CD4-positive, alpha-beta T cell treated with Interleukin-6 for 4 hours (primary cell): ENCODE results near the gene HSD17B3.
"Not testable (repeated sequence)": the region's sequence is repeated elsewhere in the genome, so short reads cannot be mapped to it uniquely, and the experiment has no call there.

Experiments
- DNase-seq: peaks from one replicate; pipeline ENCODE4 v3.0.0-alpha.2; 2020; ENCODE audit warnings: mixed read lengths

HSD17B3 gene

GRCh38 chr9:96302021-96302420, at the start of gene HSD17B3:
HSD17B3 (minus strand) TSS chr9:96302176; CDS start chr9:96302104, 72 bp downstream.
- DNase-seq, result no peak

GRCh38 chr9:96350866-96351265, 48.9 kb upstream of the HSD17B3 start:
- no peak for DNase-seq

GRCh38 chr9:96348261-96348660, 46.3 kb upstream of the HSD17B3 start:
- DNase-seq, result no peak

GRCh38 chr9:96345551-96345950, 43.6 kb upstream of the HSD17B3 start:
- no peak for DNase-seq

GRCh38 chr9:96344458-96345180, 42.6 kb upstream of the HSD17B3 start:
- no peak for DNase-seq

- DNase-seq, result no peak
These were observed 41.8 kb upstream of the HSD17B3 start for GRCh38 chr9:96343515-96344360.

- no peak for DNase-seq
These were observed 40.7 kb upstream of the HSD17B3 start for GRCh38 chr9:96342571-96343245.

GRCh38 chr9:96340707-96341106, 38.7 kb upstream of the HSD17B3 start:
- no peak for DNase-seq

- DNase-seq, result no peak
These were observed 36.3 kb upstream of the HSD17B3 start for GRCh38 chr9:96338299-96338698.

- DNase-seq, result no peak
These were observed 32.0 kb upstream of the HSD17B3 start for GRCh38 chr9:96333958-96334357.

- no peak for DNase-seq
These were observed 29.4 kb upstream of the HSD17B3 start for GRCh38 chr9:96331236-96331947.

GRCh38 chr9:96327694-96328352, 25.8 kb upstream of the HSD17B3 start:
- DNase-seq, result peak; percentile 48

- no peak for DNase-seq
These were observed 21.2 kb upstream of the HSD17B3 start for GRCh38 chr9:96323169-96323568.

- DNase-seq, result not testable (repeated sequence)
These were observed 20.8 kb upstream of the HSD17B3 start for GRCh38 chr9:96322736-96323135.

- not testable (repeated sequence) for DNase-seq
These were observed 20.2 kb upstream of the HSD17B3 start for GRCh38 chr9:96322210-96322609.

- DNase-seq, result no peak
These were observed 19.5 kb upstream of the HSD17B3 start for GRCh38 chr9:96321515-96321914.

GRCh38 chr9:96320749-96321280, 18.8 kb upstream of the HSD17B3 start:
- DNase-seq, result no peak

- DNase-seq, result no peak
These were observed 17.1 kb upstream of the HSD17B3 start for GRCh38 chr9:96318921-96319565.

- peak; percentile 56 for DNase-seq
These were observed 15.5 kb upstream of the HSD17B3 start for GRCh38 chr9:96317335-96317980.

GRCh38 chr9:96309850-96310249, 7.9 kb upstream of the HSD17B3 start:
- no peak for DNase-seq

GRCh38 chr9:96306958-96307357, 5.0 kb upstream of the HSD17B3 start:
- DNase-seq, result not testable (repeated sequence)
